Activated CD4-positive, alpha-beta T cell treated with anti-CD3 and anti-CD28 coated beads for 36 hours (primary cell): ENCODE measurements around the gene ZNF792. TPM values are rescaled to one million over a fixed set of nuclear protein-coding genes. Genes with fewer than 3 reads are reported as not detected.
"Not testable (repeated sequence)": the region's sequence is repeated elsewhere in the genome, so short reads cannot be mapped to it uniquely, and the experiment has no call there.

Experiments
- ATAC-seq: fragments of 200-7000 bp; cut with Tn5 transposase; one replicate; pipeline ENCODE4 v1.10.0; 2021; ENCODE audit warnings: mild to moderate bottlenecking, moderate library complexity
- CTCF ChIA-PET: fragments of 350-600 bp; sonication (Branson Sonifier 250); formaldehyde crosslinking; loops from one replicate; lab custom pipeline; 2021; ENCODE audit warnings: antibody characterized with exemption; lab: Charles Lee
- POLR2A ChIA-PET: fragments of 350-600 bp; sonication (Branson Sonifier 250); formaldehyde crosslinking; loops from one replicate; lab custom pipeline; 2021; ENCODE audit warnings: antibody characterized with exemption, inconsistent platforms; lab: Charles Lee
- DNase-seq: peaks from one replicate; pipeline ENCODE4 v3.0.0-alpha.2; 2020
- H3K27ac Mint-ChIP-seq: one replicate; pipeline ENCODE4 v1.8.0; 2021; ENCODE audit warnings: mixed read lengths
- H3K27me3 Mint-ChIP-seq: one replicate; pipeline ENCODE4 v1.8.0; 2021; ENCODE audit warnings: mixed read lengths
- H3K36me3 Mint-ChIP-seq: one replicate; pipeline ENCODE4 v1.8.0; 2021; ENCODE audit warnings: low read depth, mixed read lengths
- H3K4me1 Mint-ChIP-seq: one replicate; pipeline ENCODE4 v1.8.0; 2021; ENCODE audit warnings: mixed read lengths
- H3K4me3 Mint-ChIP-seq: one replicate; pipeline ENCODE4 v1.8.0; 2021; ENCODE audit warnings: mild to moderate bottlenecking, moderate library complexity, mixed read lengths
- H3K9me3 Mint-ChIP-seq: one replicate; pipeline ENCODE4 v1.8.0; 2021; ENCODE audit warnings: low read depth, mixed read lengths
- intact Hi-C, 2 experiments: fragments of 100-400 bp; cut with DNase I in 1 of 2; cut with micrococcal nuclease in 1 of 2; formaldehyde crosslinking; loops; one replicate each; pipeline versions ENCODE4 v1.14.2 to v1.15.1; 2022 to 2024; cut with DNase I, micrococcal nuclease
- total RNA-seq, 2 experiments: library from RNA; stranded (reverse); gene quantifications; one replicate each; pipeline ENCODE4 v1.2.3, GENCODE V29; 2021

Gene ZNF792
- total RNA-seq, 2 experiments from 2014 or later: 5.6 to 5.7 TPM

DNA sequence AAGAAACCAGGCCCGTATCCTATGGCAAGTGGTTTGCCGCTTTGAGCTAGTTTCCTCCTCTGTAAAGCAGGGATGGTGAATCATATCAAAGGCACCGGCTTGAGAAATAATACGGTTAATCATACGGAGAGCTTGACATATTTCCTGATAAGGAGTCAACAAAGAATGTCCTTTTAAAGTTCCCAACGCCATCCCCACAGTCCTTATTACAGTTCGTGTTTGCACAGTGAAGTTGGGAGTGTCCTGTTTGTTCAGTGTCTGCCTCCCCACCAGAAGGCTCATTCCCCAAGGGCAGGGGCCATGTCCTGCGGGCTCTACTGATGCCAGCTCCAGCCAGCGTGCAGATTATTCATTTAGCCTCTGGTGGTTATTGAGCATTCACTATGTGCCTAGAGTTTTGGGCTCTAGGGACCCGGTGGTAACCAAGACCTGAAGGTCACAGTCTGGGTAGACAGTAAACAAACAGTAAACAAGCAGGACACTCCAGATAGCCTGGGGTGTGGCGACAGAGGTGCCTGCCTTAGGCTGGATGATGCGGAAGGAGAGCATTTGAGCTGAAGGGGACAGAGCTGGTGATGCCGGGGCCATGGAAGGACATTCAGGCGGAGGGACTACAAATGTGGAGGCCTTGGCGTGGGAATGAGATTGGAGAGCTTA, 42.4 kb upstream of the ZNF792 start:
- Mint-ChIP-seq H3K27me3 (no peaks in the 10 kb centered on the region), H3K27ac (peak overlapping the region; percentile 42), H3K4me1 (peaks cover 72% of the 10 kb centered on the region), H3K9me3 (no peaks in the 10 kb centered on the region), H3K36me3 (peaks cover 69% of the 10 kb centered on the region), H3K4me3 (no peak overlapping the region)
- intact Hi-C loops: no loop called here
- POLR2A ChIA-PET: interaction anchor here (0.6 to 0.9 kb wide), 3 partner anchors 9 to 51 kb away, joined by 3 to 5 read pairs (median 4); no protein-coding TSS in a partner anchor
- CTCF ChIA-PET: interaction anchor here (0.6 to 10.4 kb wide), 7 partner anchors 10 to 1081 kb away, joined by 3 to 124 read pairs (median 5); partner anchors contain the start of gene ZNF30
- DNase-seq (no peak), ATAC-seq (no peak)

DNA sequence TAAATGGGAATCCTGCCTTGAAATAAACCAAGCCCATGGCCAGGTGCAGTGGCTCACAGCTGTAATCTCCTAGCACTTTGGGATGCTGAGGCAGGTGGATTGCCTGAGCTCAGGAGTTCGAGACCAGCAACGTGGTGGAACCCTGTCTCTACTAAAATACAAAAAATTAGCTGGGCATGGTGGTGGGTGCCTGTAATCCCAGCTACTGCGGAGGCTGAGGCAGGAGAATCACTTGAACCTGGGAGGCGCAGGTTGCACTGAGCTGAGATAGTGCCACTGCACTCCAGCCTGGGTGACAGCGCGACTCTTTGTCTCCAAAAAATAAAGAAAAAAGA, 41.9 kb upstream of the ZNF792 start:
- ChIA-PET POLR2A (interaction anchor here (0.6 to 1.0 kb wide), 4 partner anchors 8 to 51 kb away, joined by 3 to 5 read pairs (median 4); no protein-coding TSS in a partner anchor), CTCF (interaction anchor here (0.5 to 10.4 kb wide), 8 partner anchors 10 to 1081 kb away, joined by 3 to 124 read pairs (median 4); partner anchors contain the start of gene ZNF30)
- DNase-seq, intact Hi-C loops, ATAC-seq, H3K9me3 Mint-ChIP-seq, H3K4me3 Mint-ChIP-seq, H3K27me3 Mint-ChIP-seq: not testable (repeated sequence)
- H3K27ac Mint-ChIP-seq: peak overlapping the region; percentile 74
- H3K36me3 Mint-ChIP-seq: peaks cover 69% of the 10 kb centered on the region
- peaks cover 70% of the 10 kb centered on the region for H3K4me1 Mint-ChIP-seq

DNA sequence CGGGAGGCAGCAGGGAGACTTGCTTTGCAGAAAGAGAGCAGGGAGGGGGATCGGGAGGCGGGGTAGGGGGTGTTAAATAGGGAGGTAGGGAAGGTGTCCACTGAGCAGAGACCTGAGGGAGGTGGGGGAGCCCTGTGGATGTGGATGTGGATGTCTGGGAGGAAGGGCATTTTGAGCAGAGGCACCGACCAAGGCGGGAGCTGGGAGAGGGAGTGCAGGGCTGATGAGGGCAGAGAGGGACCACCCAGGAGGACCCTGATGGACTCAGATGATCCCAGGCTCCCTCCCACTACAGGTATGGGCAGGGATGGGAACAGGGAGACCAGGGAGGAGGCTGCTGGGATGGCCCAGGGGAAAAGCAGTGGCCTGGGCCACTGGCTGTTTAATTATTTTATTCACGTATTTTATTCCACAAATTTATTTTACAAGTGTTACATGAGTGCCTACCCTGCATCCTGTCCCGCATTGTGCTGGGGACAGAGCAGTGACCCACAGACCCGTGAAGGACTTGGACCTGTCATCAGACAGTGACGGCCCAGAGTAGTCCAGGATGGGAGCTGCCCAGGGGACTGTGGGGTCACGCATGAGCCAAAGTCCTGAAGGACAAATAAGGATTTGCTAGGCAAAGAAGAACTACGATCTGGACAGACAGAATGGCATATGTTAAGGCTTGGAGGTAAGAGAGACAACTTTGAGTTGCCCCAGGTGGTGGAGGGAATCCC, 41.4 kb upstream of the ZNF792 start:
- Mint-ChIP-seq H3K27ac (peak overlapping the region; percentile 74), H3K4me3 (no peak overlapping the region), H3K4me1 (peaks cover 65% of the 10 kb centered on the region), H3K27me3 (no peaks in the 10 kb centered on the region), H3K36me3 (peaks cover 66% of the 10 kb centered on the region), H3K9me3 (no peaks in the 10 kb centered on the region)
- ChIA-PET POLR2A (interaction anchor here (0.6 to 1.0 kb wide), 5 partner anchors 8 to 52 kb away, joined by 3 to 5 read pairs (median 3); no protein-coding TSS in a partner anchor), CTCF (interaction anchor here (0.5 to 10.4 kb wide), 6 partner anchors 20 to 137 kb away, joined by 3 to 124 read pairs (median 4); partner anchors contain the start of gene ZNF30)
- DNase-seq (no peak), ATAC-seq (no peak)
- intact Hi-C loops: no loop called here

DNA sequence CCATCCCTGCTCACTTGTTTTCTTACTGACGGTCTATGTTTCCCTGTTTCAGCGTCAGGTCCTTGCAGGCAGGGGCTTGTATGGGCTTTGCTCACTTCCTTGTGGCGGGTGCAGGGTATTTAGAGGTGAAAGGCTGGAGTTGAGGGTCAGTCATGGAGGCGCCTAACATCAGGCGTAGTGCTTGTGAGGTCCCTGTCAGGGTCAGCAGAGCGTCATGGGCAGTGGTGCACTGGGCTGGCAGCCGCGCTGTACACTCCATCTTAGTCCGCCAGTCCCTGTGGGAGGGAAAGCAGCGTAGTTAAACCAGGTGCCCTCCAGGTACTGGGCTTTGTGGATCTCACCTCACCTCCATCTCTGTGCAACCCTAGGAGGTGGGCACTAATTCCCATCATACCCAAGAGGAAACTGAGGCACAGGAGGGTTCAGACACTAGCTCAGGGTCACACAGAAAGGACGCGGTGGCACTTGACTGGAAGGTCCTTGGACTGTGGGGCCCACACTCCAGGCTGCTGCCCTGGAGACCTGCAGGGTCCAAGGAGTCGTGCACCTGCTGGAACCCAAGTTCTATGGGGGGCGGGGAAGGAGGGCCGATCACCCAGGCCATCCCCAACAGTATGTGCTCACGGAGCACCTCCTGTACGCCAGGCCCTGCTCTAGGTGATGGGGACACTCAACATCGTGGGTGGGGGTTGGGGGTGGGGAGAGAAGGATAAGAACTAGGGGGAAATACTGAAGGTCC, 40.7 kb upstream of the ZNF792 start:
- intact Hi-C loops: loop anchor here (5.0 kb wide), 2 partner anchors 42 to 1632 kb away; partner anchors contain the start of genes CEBPG (in 1 of the 2) and ZNF792 (in 1 of the 2)
- ChIA-PET CTCF (no interaction called here), POLR2A (interaction anchor here (0.6 kb wide), 1 partner anchor 36 kb away, joined by 3 read pairs; no protein-coding TSS in a partner anchor)
- ATAC-seq (no peak), DNase-seq (no peak)
- Mint-ChIP-seq H3K36me3 (peaks cover 63% of the 10 kb centered on the region), H3K27ac (peak overlapping the region; percentile 51), H3K27me3 (no peaks in the 10 kb centered on the region), H3K4me3 (peak overlapping the region; percentile 26), H3K9me3 (no peaks in the 10 kb centered on the region), H3K4me1 (peaks cover 62% of the 10 kb centered on the region)

- H3K27ac Mint-ChIP-seq: peak overlapping the region; percentile 100
- no peaks in the 10 kb centered on the region for H3K9me3 Mint-ChIP-seq
- peaks cover 56% of the 10 kb centered on the region for H3K36me3 Mint-ChIP-seq
- peak overlapping the region; percentile 100 for H3K4me3 Mint-ChIP-seq
- H3K27me3 Mint-ChIP-seq: no peaks in the 10 kb centered on the region
- peaks cover 70% of the 10 kb centered on the region for H3K4me1 Mint-ChIP-seq
- POLR2A ChIA-PET: interaction anchor here (1.6 kb wide), 1 partner anchor 13 kb away, joined by 10 read pairs; no protein-coding TSS in a partner anchor
- CTCF ChIA-PET: interaction anchor here (0.7 to 3.4 kb wide), 5 partner anchors 9 to 71 kb away, joined by 3 to 26 read pairs (median 5); no protein-coding TSS in a partner anchor
- intact Hi-C loops: loop anchor here (5.0 kb wide), 2 partner anchors 40 to 1630 kb away; partner anchors contain the start of genes CEBPG (in 1 of the 2) and ZNF792 (in 1 of the 2)
- DNase-seq: no peak
- ATAC-seq: no peak
These were observed 38.1 kb upstream of the ZNF792 start for GRCh38 chr19:35002037-35002535.

GRCh38 chr19:35000647-35001501, 36.8 kb upstream of the ZNF792 start:
- peak; percentile 24 for ATAC-seq
- H3K9me3 Mint-ChIP-seq: no peaks in the 10 kb centered on the region
- peak overlapping the region; percentile 100 for H3K27ac Mint-ChIP-seq
- DNase-seq: peak; percentile 78
- H3K27me3 Mint-ChIP-seq: no peaks in the 10 kb centered on the region
- H3K36me3 Mint-ChIP-seq: peaks cover 45% of the 10 kb centered on the region
- intact Hi-C loops: loop anchor here (1.0 to 5.0 kb wide), 5 partner anchors 11 to 1629 kb away; partner anchors contain the start of genes CEBPG (in 1 of the 2), SCGB2B2 (in 1 of the 2), ZNF302 (in 1 of the 2) and ZNF792 (in 1 of the 2)
- H3K4me3 Mint-ChIP-seq: peak overlapping the region; percentile 100
- H3K4me1 Mint-ChIP-seq: peaks cover 72% of the 10 kb centered on the region
- ChIA-PET POLR2A (interaction anchor here (0.7 to 3.1 kb wide), 4 partner anchors 10 to 163 kb away, joined by 3 to 14 read pairs (median 7); no protein-coding TSS in a partner anchor), CTCF (interaction anchor here (1.0 to 3.4 kb wide), 7 partner anchors 12 to 141 kb away, joined by 4 to 26 read pairs (median 7); partner anchors contain the start of gene FXYD7)

GRCh38 chr19:35000338-35000646, 36.3 kb upstream of the ZNF792 start:
- no peak overlapping the region for H3K27ac Mint-ChIP-seq
- peak overlapping the region; percentile 100 for H3K4me3 Mint-ChIP-seq
- peaks cover 39% of the 10 kb centered on the region for H3K36me3 Mint-ChIP-seq
- H3K27me3 Mint-ChIP-seq: no peaks in the 10 kb centered on the region
- peaks cover 71% of the 10 kb centered on the region for H3K4me1 Mint-ChIP-seq
- POLR2A ChIA-PET: interaction anchor here (1.6 to 3.1 kb wide), 2 partner anchors 11 to 26 kb away, joined by 10 to 14 read pairs; no protein-coding TSS in a partner anchor
- intact Hi-C loops: loop anchor here (1.0 to 5.0 kb wide), 4 partner anchors 27 to 1628 kb away; partner anchors contain the start of genes CEBPG (in 1 of the 2), SCGB2B2 (in 1 of the 2), ZNF302 (in 1 of the 2) and ZNF792 (in 1 of the 2)
- CTCF ChIA-PET: interaction anchor here (0.9 to 3.4 kb wide), 4 partner anchors 13 to 44 kb away, joined by 4 to 26 read pairs (median 12); no protein-coding TSS in a partner anchor
- no peaks in the 10 kb centered on the region for H3K9me3 Mint-ChIP-seq
- ATAC-seq: peak; percentile 21
- DNase-seq: no peak

DNA sequence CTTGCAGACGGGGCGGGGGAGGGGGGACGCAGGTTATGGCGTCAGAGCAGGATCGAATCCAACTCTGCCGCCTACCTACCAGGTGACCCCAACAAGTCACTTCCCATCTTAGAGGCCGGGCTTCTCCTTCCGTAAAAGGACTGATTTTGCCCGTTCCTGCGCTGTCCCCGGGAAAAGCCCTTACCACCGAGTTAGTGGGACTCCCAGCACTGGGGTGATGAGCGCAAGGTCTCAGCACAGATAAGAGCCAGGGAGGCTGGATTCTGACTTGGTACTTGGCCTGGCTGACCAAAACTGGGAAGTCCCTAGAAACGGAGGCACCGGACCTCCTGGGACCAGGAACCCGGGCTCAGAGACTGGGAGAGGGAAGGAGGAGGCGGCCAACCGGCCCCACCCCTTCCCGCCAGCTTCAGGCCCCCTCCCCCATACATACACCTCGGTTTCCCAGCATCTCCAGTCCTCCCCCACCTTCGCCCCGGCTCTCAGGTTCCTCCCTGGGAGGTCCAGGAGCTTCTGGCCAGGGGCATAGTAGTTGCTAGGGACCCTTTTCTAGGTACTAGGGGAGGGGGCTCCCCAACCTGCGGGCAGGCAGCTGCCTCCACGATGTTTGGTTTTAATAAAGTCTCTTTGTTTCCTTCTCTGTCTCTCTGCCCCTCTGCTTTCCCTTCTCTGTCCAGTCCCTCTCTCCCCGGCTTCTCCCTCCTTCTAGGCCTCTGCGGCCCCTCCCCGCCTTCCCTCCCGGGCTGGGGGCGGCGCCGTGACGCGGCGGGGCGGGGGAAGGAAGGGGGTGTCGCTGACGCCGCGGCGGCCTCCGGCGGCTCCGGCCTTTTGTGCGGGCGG, 35.7 kb upstream of the ZNF792 start, which contains the start of gene GRAMD1A:
Gene GRAMD1A (plus strand): TSS at position 826 of the 840 bp plus-strand sequence. CDS start 156 bp downstream, outside the sequence.
- DNase-seq: peak; percentile 87
- H3K4me1 Mint-ChIP-seq: peaks cover 69% of the 10 kb centered on the region
- POLR2A ChIA-PET: interaction anchor here (1.7 to 3.1 kb wide), 2 partner anchors 10 to 26 kb away, joined by 14 to 15 read pairs; no protein-coding TSS in a partner anchor
- H3K27me3 Mint-ChIP-seq: no peaks in the 10 kb centered on the region
- CTCF ChIA-PET: interaction anchor here (0.6 to 3.4 kb wide), 4 partner anchors 8 to 44 kb away, joined by 3 to 26 read pairs (median 4); no protein-coding TSS in a partner anchor
- no peaks in the 10 kb centered on the region for H3K9me3 Mint-ChIP-seq
- peaks cover 36% of the 10 kb centered on the region for H3K36me3 Mint-ChIP-seq
- peak; percentile 55 for ATAC-seq
- peak within 1 kb of the TSS; percentile 100 for H3K4me3 Mint-ChIP-seq
- intact Hi-C loops: loop anchor here (1.0 to 5.0 kb wide), 5 partner anchors 15 to 1627 kb away; partner anchors contain the start of genes CEBPG (in 1 of the 2), SCGB2B2 (in 1 of the 2), ZNF302 (in 1 of the 2) and ZNF792 (in 1 of the 2)
- H3K27ac Mint-ChIP-seq: peak within 1 kb of the TSS; percentile 100
